ENCODE results near the gene SNRNP200.

- TF ChIP-seq CTCF (IDR thresholded peaks at IDR 0.05) = no peak
- no peak for TF ChIP-seq EZH2 (IDR thresholded peaks at IDR 0.05; ENCODE audit: borderline replicate concordance, insufficient read depth, low read depth, low read length, poor library complexity, severe bottlenecking)
These were observed 19.9 kb upstream of the SNRNP200 start, which contains the start of gene ITPRIPL1 for GRCh38 chr2:96325041-96325883.
